GM12878 (cell line): Measurements from ENCODE around the gene LPGAT1. TPM values are rescaled to one million over a fixed set of nuclear protein-coding genes. Genes with fewer than 3 reads are reported as not detected.

Source experiments
- ATAC-seq: fragments of 200-7000 bp; cut with Tn5 transposase; 3 replicates; pipeline ENCODE4 v1.9.1; 2020; ENCODE audit warnings: mild to moderate bottlenecking, moderate library complexity
- Bru-seq: library from RNA; stranded (reverse); fragments of 400-500 nt; gene quantifications from one replicate; lab custom pipeline; 2021; lab: Mats Ljungman, UMichigan
- BruChase-seq, 2 experiments: library from RNA; stranded (reverse); fragments of 400-500 nt; gene quantifications; one replicate each; lab custom pipeline; 2021; lab: Mats Ljungman, UMichigan
- BruUV-seq: library from RNA; stranded (reverse); fragments of 400-500 nt; replicated peaks from 2 replicates; lab custom pipeline; 2021; lab: Mats Ljungman, UMichigan
- CTCF ChIA-PET: fragments of 300-600 bp; sonication (Branson Sonifier 250); formaldehyde crosslinking; extraction: SDS; loops from one replicate; lab custom pipeline; 2021; ENCODE audit warnings: inconsistent platforms; lab: Yijun Ruan, JAX
- POLR2A ChIA-PET: fragments of 350-600 bp; formaldehyde crosslinking; extraction: SDS; loops from one replicate; lab custom pipeline; 2021; ENCODE audit warnings: inconsistent platforms; lab: Charles Lee
- RAD21 ChIA-PET: fragments of 300-600 bp; sonication (Branson Sonifier 250); formaldehyde crosslinking; loops from one replicate; lab custom pipeline; 2023; ENCODE audit warnings: antibody characterized with exemption; ENCODE audit not compliant: unreplicated experiment; lab: Charles Lee
- SMC1A ChIA-PET: fragments of 300-600 bp; sonication (Branson Sonifier 250); formaldehyde crosslinking; loops from one replicate; lab custom pipeline; 2023; ENCODE audit not compliant: unreplicated experiment, uncharacterized antibody; lab: Charles Lee
- DNase-seq: peaks from one replicate; pipeline ENCODE4 v3.0.0-alpha.2; 2011; ENCODE audit warnings: low read depth, low spot score
- FAIRE-seq: peaks from 3 replicates; lab custom pipeline; 2011; peaks lifted over from hg19 to GRCh38; lab: Jason Lieb, UNC
- H2AFZ ChIP-seq: 2 replicates; pipeline ENCODE4 v1.6.0; 2011; ENCODE audit warnings: low read depth, low read length, control low read depth; ENCODE audit not compliant: control insufficient read depth
- H3K27ac ChIP-seq: 2 replicates; pipeline ENCODE4 v1.5.1; 2011; ENCODE audit warnings: control low read depth; ENCODE audit not compliant: control insufficient read depth, insufficient read depth
- H3K27me3 ChIP-seq, 2 experiments: replicated peaks in 1 of 2; 2 replicates each; pipeline versions ENCODE4 v1.6.0 to v1.6.1; 2011; ENCODE audit warnings: low read length in 1 of 2; ENCODE audit not compliant: control insufficient read depth in 2 of 2, insufficient read depth in 2 of 2
- H3K36me3 ChIP-seq, 2 experiments: 2 replicates each; pipeline ENCODE4 v1.5.1; 2011; ENCODE audit warnings: low read length in 1 of 2; ENCODE audit not compliant: control insufficient read depth in 2 of 2, insufficient read depth in 2 of 2
- H3K4me1 ChIP-seq: 2 replicates; pipeline ENCODE4 v1.6.1; 2011; ENCODE audit warnings: mild to moderate bottlenecking, low read length, moderate library complexity, mixed read lengths; ENCODE audit not compliant: control insufficient read depth, insufficient read depth
- H3K4me2 ChIP-seq: 2 replicates; pipeline ENCODE4 v1.6.0; 2011; ENCODE audit warnings: control low read depth; ENCODE audit not compliant: control insufficient read depth, insufficient read depth
- H3K4me3 ChIP-seq: fragments of 200-600 bp; sonication (generic); 2 replicates; pipeline ENCODE4 v1.5.1; 2016
- H3K79me2 ChIP-seq: 2 replicates; pipeline ENCODE4 v1.6.0; 2011; ENCODE audit warnings: low read length; ENCODE audit not compliant: control insufficient read depth, insufficient read depth
- H3K9ac ChIP-seq: 2 replicates; pipeline ENCODE4 v1.8.0; 2011; ENCODE audit warnings: low read length, control low read depth, mixed read lengths; ENCODE audit not compliant: control insufficient read depth, insufficient read depth
- H3K9me3 ChIP-seq: replicated peaks from 3 replicates; pipeline ENCODE4 v1.5.1; 2011; ENCODE audit warnings: mild to moderate bottlenecking, low read length; ENCODE audit not compliant: control insufficient read depth, insufficient read depth
- H4K20me1 ChIP-seq: 2 replicates; pipeline ENCODE4 v1.6.0; 2011; ENCODE audit not compliant: control insufficient read depth, insufficient read depth
- DPF2 ChIP-seq: fragments of 450-650 bp; IDR thresholded peaks from 2 replicates; pipeline ENCODE4 v1.6.1; 2017; ENCODE audit warnings: mild to moderate bottlenecking
- ETV6 ChIP-seq, 2 experiments: fragments of 450-650 bp in 1 of 2; IDR thresholded peaks in 1 of 2; conservative IDR thresholded peaks in 1 of 2; 2 replicates each; pipeline ENCODE4 v1.6.1; 2014; ENCODE audit warnings: antibody characterized with exemption in 1 of 2, borderline replicate concordance in 1 of 2, low read depth in 1 of 2, mild to moderate bottlenecking in 1 of 2, moderate library complexity in 1 of 2
- IKZF1 ChIP-seq: fragments of 450-650 bp; conservative IDR thresholded peaks from 2 replicates; pipeline ENCODE4 v1.6.1; 2017; ENCODE audit warnings: antibody characterized with exemption, mild to moderate bottlenecking
- MYC ChIP-seq: IDR thresholded peaks from 2 replicates; pipeline ENCODE4 v1.6.1; 2011; ENCODE audit warnings: mild to moderate bottlenecking, low read length, moderate library complexity, inconsistent platforms; ENCODE audit not compliant: insufficient read depth, insufficient replicate concordance, insufficient read length, severe bottlenecking
- NKRF ChIP-seq: fragments of 450-650 bp; conservative IDR thresholded peaks from 2 replicates; pipeline ENCODE4 v1.6.1; 2017; ENCODE audit warnings: mild to moderate bottlenecking, moderate library complexity
- NR2F1 ChIP-seq: fragments of 450-650 bp; conservative IDR thresholded peaks from 2 replicates; pipeline ENCODE4 v1.6.1; 2017; ENCODE audit warnings: mild to moderate bottlenecking
- PKNOX1 ChIP-seq: fragments of 450-650 bp; IDR thresholded peaks from 2 replicates; pipeline ENCODE4 v1.6.1; 2016; ENCODE audit warnings: mild to moderate bottlenecking
- POLR2A ChIP-seq: IDR thresholded peaks from 2 replicates; pipeline ENCODE4 v1.6.1; 2011; ENCODE audit warnings: low read depth, mild to moderate bottlenecking, low read length
- RAD21 ChIP-seq: IDR thresholded peaks from 2 replicates; pipeline ENCODE4 v1.6.1; 2011; ENCODE audit warnings: mild to moderate bottlenecking, low read depth, low read length, moderate library complexity; ENCODE audit not compliant: insufficient read depth
- RB1 ChIP-seq: fragments of 450-650 bp; formaldehyde crosslinking; IDR thresholded peaks from 2 replicates; pipeline ENCODE4 v1.6.1; 2017; ENCODE audit warnings: mild to moderate bottlenecking, borderline replicate concordance
- RCOR1 ChIP-seq: conservative IDR thresholded peaks from 2 replicates; pipeline ENCODE4 v1.6.1; 2012; ENCODE audit warnings: low read depth, low read length, improper control_type of control experiment
- RELA ChIP-seq: fragments of 450-650 bp; IDR thresholded peaks from 2 replicates; pipeline ENCODE4 v1.8.0; 2014; ENCODE audit warnings: borderline replicate concordance; ENCODE audit not compliant: partially characterized antibody
- TARDBP ChIP-seq: IDR thresholded peaks from 2 replicates; pipeline ENCODE4 v1.6.1; 2016; ENCODE audit warnings: borderline replicate concordance
- ZNF217 ChIP-seq: fragments of 450-650 bp; IDR thresholded peaks from 2 replicates; pipeline ENCODE4 v1.6.1; 2017; ENCODE audit warnings: antibody characterized with exemption, mild to moderate bottlenecking
- ZSCAN29 ChIP-seq: fragments of 450-650 bp; IDR thresholded peaks from 2 replicates; pipeline ENCODE4 v1.6.1; 2017; ENCODE audit warnings: mild to moderate bottlenecking, moderate library complexity
- WGBS: methylation state at CpG from one replicate; pipeline ENCODE4 v1.1.6; 2016; ENCODE audit warnings: low lambda C conversion rate; ENCODE audit not compliant: insufficient replicate concordance, insufficient coverage; ENCODE audit errors: missing lambda C conversion rate; 5-methylcytosine and 5-hydroxymethylcytosine counted together
- in situ Hi-C: fragments of 300-500 bp; cut with MboI; formaldehyde crosslinking; loops from 9 replicates; pipeline ENCODE4 v1.14.3; 2018; ENCODE audit warnings: mixed read lengths
- intact Hi-C: fragments of 100-400 bp; cut with micrococcal nuclease; formaldehyde crosslinking; loops from one replicate; pipeline ENCODE4 v1.14.2; 2022; ENCODE audit not compliant: unreplicated experiment
- long read RNA-seq, 2 experiments: library from polyadenylated mRNA; unstranded; transcript quantifications; one replicate each; pipeline ENCODE4 v2.0.0, GENCODE V29; 2019 to 2020
- polyA minus RNA-seq, 3 experiments: library from RNA; depleted of rRNA, polyadenylated mRNA; stranded (reverse); fragments of >200 nt; gene quantifications; 2 replicates each; pipeline ENCODE4 v1.2.3, GENCODE V29; 2011
- polyA plus RNA-seq, 11 experiments: library from polyadenylated mRNA; depleted of rRNA in 4 of 11; unstranded in 6 of 11; stranded (reverse) in 5 of 11; fragments of >200 nt; fragmentation: Nextera tagmentation in 4 of 11; fragmentation: Illumina TruSeq in 1 of 11; extraction: Ambion mirVana in 4 of 11; extraction: Trizol in 1 of 11; gene quantifications; 1 replicate in 1 of 11; 2 replicates in 10 of 11; pipeline versions ENCODE4 v1.2.1 to v1.2.3, GENCODE V29; 2011 to 2016; ENCODE audit warnings: inconsistent platforms in 2 of 11, missing spikeins in 2 of 11, low read depth in 1 of 11
- total RNA-seq, 4 experiments: library from RNA; depleted of rRNA in 3 of 4; stranded (reverse); fragments of >200 nt in 3 of 4; fragmentation: Illumina TruSeq in 1 of 4; extraction: Trizol in 1 of 4; gene quantifications; 2 replicates each; pipeline versions ENCODE4 v1.2.1 to v1.2.3, GENCODE V29; 2013 to 2021

The LPGAT1 gene
- total RNA-seq (2013; cell fraction: nucleolus; rRNA removed) = 95.7 and 102 TPM in 2 replicates
- total RNA-seq (2014; rRNA removed) (26.7 and 27.6 TPM in 2 replicates), total RNA-seq (2014; rRNA removed; fragmentation: Illumina TruSeq; extraction: Trizol) (26.9 and 27.1 TPM in 2 replicates), total RNA-seq (2021) (37.5 and 40.6 TPM in 2 replicates), polyA plus RNA-seq (2011; rRNA removed) (27.8 and 41.8 TPM in 2 replicates), polyA plus RNA-seq (2014; fragmentation: Illumina TruSeq; extraction: Trizol) (17.3 and 29.7 TPM in 2 replicates), polyA plus RNA-seq (2014; fragmentation: Nextera tagmentation; extraction: Ambion mirVana) (1 to 10 TPM; 5.8 to 6.4 TPM), polyA plus RNA-seq (2014; rRNA removed) (20.5 and 21.1 TPM in 2 replicates), polyA plus RNA-seq (2016; fragmentation: Nextera tagmentation; extraction: Ambion mirVana) (10 to 100 TPM in 1 of 2 experiments, 1 to 10 TPM in 1; 7.1 to 17.1 TPM), polyA minus RNA-seq (2011; rRNA and poly(A)+ RNA removed) (24.5 and 34.1 TPM in 2 replicates), Bru-seq, nascent RNA (percentile 92 among the genes with signal in this experiment), BruChase-seq, experiment 1, labeled RNA remaining after a 6-hour chase (percentile 96 among the genes with signal in this experiment), BruChase-seq, experiment 2, labeled RNA remaining after a 2-hour chase (percentile 95 among the genes with signal in this experiment)
- polyA plus RNA-seq (2011; ENCODE audit: low read depth) = 9.4 TPM
- 12.6 and 13.6 TPM in 2 replicates for polyA plus RNA-seq (2011; cell fraction: cytosol; rRNA removed)
- 13.7 and 17.9 TPM in 2 replicates for polyA plus RNA-seq (2011; cell fraction: nucleus; rRNA removed)
- 15.8 and 24.7 TPM in 2 replicates for polyA plus RNA-seq (2012)
- 24.5 and 25.1 TPM in 2 replicates for polyA minus RNA-seq (2011; cell fraction: cytosol; rRNA and poly(A)+ RNA removed)
- polyA minus RNA-seq (2011; cell fraction: nucleus; rRNA and poly(A)+ RNA removed) = 26.0 and 40.3 TPM in 2 replicates
- long read RNA-seq, experiment 1, full-length matches to known transcripts = 1 of 5 reads
- long read RNA-seq, experiment 1, partial matches to known transcripts = 1 of 5 reads
- long read RNA-seq, experiment 1, other reads (novel, unspliced or antisense) = 3 of 5 reads
- long read RNA-seq, experiment 2, full-length matches to known transcripts = 1 of 21 reads
- long read RNA-seq, experiment 2, partial matches to known transcripts = 4 of 21 reads
- long read RNA-seq, experiment 2, other reads (novel, unspliced or antisense) = 16 of 21 reads

- in situ Hi-C loops = loop anchor here (5.0 kb wide), 2 partner anchors 107 to 133 kb away; no protein-coding TSS in a partner anchor
- Histone ChIP-seq H3K36me3 (no peaks in the 10 kb centered on the region), H3K79me2 (peaks cover 44% of the 10 kb centered on the region), H3K4me2 (peak within 1 kb of the TSS; percentile 95), H3K4me1 (peaks cover 28% of the 10 kb centered on the region), H3K9me3 (no peaks in the 10 kb centered on the region), H2AFZ (peak within 1 kb of the TSS; percentile 89), H3K9ac (peak within 1 kb of the TSS; percentile 74), H3K27me3 (no peaks in the 10 kb centered on the region), H3K27ac (peak within 1 kb of the TSS; percentile 85), H4K20me1 (no peaks in the 10 kb centered on the region), H3K4me3 (peak within 1 kb of the TSS; percentile 98)
- peak; percentile 82 for ATAC-seq
- ChIA-PET RAD21 (interaction anchor here (0.7 to 6.0 kb wide), 4 partner anchors 9 to 133 kb away, joined by 3 to 85 read pairs (median 12); no protein-coding TSS in a partner anchor), POLR2A (no interaction called here), CTCF (interaction anchor here (0.7 to 5.9 kb wide), 7 partner anchors 12 to 150 kb away, joined by 3 to 59 read pairs (median 15); no protein-coding TSS in a partner anchor), SMC1A (interaction anchor here (0.9 to 9.3 kb wide), 9 partner anchors 8 to 205 kb away, joined by 3 to 90 read pairs (median 5); partner anchors contain the start of genes DTL and INTS7)
- FAIRE-seq = no peak
- no TSS peak for BruUV-seq
- under 1% methylated on average over 48 of the region's 88 CpGs for WGBS
- no peak for DNase-seq
- intact Hi-C loops = loop anchor here (1.0 to 5.0 kb wide), 5 partner anchors 108 to 253 kb away; partner anchors contain the start of genes DTL, INTS7 and SLC30A1
- no peak for TF ChIP-seq PKNOX1
- no peak for TF ChIP-seq MYC
- TF ChIP-seq IKZF1 = peak; percentile 87
- peak; percentile 25; the same call in 1 of the 2 replicates for TF ChIP-seq RAD21
- TF ChIP-seq RCOR1 = no peak
- TF ChIP-seq POLR2A = peak; percentile 75
- 0 out of 2 replicates have a peak, but pooled peaks have one; percentile 21 for TF ChIP-seq ZSCAN29
- TF ChIP-seq NKRF = peak; percentile 57; the same call in 1 of the 2 replicates
- TF ChIP-seq ZNF217 = peak; percentile 62; the same call in 1 of the 2 replicates
- TF ChIP-seq ETV6 (conservative IDR thresholded peaks at IDR 0.05 in 1 of 2, IDR thresholded peaks at IDR 0.05 in 1 of 2; ENCODE audit: borderline replicate concordance in 1 of 2, low read depth in 1 of 2) = 0 out of 4 replicates have a peak, but pooled peaks of 1 of the 2 experiments have one; percentile 21
- no peak for TF ChIP-seq TARDBP
- TF ChIP-seq RB1 = peak; percentile 18; the same call in 1 of the 2 replicates
- no peak for TF ChIP-seq RELA
- TF ChIP-seq DPF2 = peak; percentile 81
- TF ChIP-seq NR2F1 = peak; percentile 57
Observed at GRCh38 chr1:211830328-211831142, at the start of gene LPGAT1. LPGAT1 (minus strand) TSS chr1:211830763; CDS start chr1:211829296, 1,467 bp downstream.
